Hematopoietic multipotent progenitor cell treated with erythropoietin and hydrocortisone succinate and interleukin-3 and kit ligand, for 8 days (in vitro differentiated cells): ENCODE results near the gene BAHCC1.

Experiments used
- DNase-seq: peaks from one replicate; pipeline ENCODE4 v3.0.0-alpha.2; 2015

BAHCC1 gene

DNA sequence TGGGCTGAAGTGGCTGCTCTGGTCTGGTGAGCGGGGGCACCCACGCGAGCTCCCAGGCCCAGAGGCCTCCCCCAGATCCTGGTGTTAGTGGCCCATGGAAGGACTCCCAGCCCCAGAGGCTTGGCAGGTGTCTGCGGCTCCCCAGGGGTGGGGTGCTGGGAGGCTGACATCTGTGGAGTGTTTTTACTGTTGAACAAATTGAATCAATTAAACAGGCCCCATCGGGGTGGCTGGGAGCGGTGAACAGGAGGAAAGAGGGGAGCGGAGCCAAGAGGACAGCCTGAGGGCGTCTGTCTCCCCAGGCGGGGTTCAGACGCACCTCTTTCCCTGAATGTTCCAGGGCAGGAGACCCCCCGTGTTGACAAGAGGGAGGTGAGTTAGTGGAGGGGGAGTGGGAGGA is 87.4 kb downstream of the BAHCC1 start:
- no peak for DNase-seq

DNA sequence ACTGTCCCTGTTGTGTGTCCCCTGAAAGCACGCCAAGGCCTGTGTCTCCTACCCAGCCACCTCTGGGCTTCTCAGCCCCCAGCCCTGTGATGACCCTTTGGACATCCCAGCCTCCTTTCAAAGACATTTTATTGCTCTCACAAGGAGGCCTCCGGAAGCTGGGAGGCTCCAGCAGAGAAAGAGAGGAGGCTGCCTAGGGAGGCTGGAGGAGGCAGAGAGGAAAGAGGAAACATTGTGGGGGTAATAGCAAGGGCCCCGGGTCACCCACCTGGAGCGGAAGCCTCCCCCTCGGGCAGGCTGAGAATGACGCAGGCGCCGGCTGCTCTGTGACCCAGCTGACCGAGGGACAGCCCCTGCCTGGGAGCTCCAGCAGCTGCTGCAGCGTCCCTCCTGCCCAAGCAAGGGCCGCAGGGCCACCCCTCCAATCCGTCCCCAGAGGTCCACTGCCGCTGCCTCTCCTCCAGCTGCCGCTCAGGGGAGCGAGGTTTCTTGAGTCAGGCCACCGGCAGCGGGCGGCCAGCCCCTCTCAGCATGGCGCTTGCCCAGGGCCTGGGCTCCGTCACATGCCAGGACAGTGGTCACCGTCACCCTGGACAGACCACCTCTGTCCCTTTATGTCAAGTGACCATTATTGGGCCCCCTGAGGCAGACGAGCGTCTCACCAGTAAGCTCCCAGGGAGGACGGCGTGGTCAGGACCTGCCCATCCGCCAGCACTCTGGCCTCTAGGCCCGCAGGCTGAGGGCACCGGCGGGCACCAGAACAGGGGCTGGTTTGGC is 88.0 kb downstream of the BAHCC1 start:
- DNase-seq = no peak

DNA sequence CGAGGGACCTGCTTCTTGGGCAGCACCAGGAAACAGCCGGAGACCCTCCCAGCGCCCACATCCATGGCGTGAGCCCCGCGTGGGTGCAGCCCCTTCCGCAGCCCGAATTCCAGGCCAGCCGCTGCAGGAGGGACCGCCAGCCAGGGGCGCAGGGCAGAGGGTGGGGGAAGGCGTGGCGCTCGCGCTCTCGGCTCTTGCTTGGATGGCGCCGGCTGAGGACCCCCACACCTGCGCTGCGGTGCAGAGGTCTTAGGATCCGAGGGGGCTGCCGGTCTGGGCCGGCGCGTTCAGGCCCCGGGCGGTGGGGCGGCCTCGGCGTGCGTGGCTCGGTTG is 88.6 kb downstream of the BAHCC1 start:
- DNase-seq = no peak

DNA sequence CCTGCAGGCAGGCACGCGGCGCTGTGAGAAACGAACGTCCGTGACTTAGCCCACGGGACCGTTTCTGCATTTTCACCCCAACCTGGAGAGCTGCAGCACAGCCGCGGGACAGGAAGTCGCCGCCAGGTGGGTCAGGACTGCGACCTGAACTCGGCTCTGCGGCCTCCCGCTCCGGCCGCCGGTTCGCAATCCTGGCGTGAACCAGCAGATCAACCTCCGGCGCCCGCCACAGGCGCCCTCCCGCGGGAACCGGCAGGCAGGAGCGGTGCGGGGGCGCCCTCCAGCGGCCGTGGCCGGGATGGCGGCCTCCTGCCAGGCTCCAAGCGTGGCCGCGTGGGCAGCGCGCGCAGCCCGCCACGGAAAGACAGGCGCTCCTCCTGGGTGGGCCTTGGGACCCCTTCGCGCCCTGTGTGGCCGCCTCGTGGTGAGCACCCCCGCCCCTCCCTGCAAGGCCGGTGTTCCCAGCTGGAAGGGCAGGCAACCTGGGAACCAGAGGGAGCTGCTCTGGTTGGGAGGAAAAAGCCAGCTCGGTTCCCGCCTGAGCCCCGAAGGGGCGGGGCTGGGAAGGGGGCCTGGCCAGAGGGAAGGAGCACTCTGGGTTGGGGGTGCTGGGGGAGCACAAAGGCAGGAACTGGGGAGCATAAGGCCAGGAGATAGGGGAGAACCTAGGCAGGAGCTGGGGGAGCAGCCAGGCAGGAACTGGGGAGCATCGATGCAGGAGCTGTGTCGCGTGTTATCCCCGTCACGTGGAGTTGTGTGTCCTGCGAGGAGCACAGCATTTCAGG is 89.1 kb downstream of the BAHCC1 start:
- DNase-seq = peak; percentile 76

DNA sequence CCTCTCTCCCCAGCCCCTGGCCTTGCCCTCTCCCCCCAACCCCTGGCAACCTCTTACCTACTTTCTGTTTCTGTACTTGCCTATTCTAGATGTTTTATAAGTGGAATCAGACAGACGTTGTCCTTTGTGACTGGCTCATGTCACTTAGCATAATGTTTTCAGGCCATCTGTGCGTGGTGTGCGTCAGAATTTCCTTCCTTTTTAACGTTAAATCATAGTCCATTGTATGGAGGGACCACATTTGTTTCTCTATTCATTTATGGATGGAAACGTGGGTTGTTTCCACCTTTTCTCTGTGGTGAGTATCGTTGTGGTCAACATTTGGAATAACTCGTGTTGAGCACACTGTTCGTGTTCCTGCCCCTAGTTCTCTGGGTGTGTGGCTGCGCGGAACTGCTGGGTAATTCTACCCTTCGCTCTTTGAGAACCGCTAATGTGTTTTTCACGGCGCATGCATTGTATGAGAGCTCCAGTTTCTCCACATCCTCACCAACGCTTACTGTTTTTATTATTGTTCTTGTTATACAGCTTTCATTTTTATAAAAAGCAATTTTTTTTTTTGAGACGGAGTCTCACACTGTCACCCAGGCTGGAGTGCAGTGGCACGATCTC is 91.0 kb downstream of the BAHCC1 start:
- no peak for DNase-seq

DNA sequence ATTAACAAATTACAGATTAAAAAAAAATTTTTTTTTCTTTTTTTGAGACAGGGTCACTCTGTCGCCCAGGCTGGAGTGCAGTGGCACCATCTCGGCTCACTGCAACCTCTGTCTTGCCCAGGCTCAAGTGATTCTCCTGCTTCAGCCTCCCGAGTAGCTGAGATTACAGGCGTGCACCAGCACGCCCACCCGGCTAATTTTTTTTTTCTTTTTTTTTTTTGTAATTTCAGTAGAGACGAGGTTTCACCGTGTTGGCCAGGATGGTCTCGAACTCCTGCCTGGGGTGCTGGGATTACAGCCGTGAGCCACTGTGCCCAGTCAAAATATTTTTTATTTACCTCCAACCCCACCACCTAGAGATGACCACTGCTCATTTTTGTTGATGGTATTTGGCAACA is 91.8 kb downstream of the BAHCC1 start:
- DNase-seq = no peak

DNA sequence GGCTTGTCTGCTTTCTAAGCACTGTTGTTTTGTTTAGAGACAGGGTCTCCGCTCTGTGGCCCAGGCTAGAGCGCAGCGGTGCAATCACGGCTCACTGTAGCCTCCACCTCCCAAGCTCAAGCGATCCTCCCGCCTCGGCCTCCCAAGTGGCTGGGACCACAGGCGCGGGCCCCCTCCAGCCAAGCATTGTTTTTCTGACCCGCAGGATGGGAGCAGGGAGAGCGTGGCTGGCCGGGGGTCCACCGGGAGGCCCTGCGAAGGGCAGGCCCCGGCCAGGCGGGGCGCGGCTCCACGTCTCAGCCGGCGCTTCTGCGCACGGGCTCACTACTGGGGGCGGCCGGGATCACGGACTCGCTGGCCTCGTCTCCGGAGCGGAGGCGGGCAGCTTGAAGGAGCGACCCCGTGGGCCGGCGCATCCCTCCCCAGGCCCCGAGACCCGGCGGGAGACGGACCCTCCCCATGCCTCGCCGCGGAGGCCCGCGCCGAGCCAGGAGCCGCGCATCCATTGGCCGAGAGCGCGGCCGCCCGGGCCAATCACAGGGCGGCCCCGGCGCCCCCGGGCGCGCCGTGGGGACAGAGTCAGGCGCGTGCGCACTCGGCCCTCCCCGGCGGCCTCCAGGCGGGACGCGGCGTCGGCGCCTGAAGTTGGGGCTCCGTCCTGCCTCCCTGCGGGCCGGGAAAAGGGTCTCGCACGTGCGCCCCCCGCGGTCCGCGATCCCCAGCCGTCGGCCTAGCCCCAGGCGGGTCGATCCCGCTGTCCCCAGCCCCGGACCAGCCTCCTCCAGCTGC is 92.4 kb downstream of the BAHCC1 start:
- peak; percentile 70 for DNase-seq

DNA sequence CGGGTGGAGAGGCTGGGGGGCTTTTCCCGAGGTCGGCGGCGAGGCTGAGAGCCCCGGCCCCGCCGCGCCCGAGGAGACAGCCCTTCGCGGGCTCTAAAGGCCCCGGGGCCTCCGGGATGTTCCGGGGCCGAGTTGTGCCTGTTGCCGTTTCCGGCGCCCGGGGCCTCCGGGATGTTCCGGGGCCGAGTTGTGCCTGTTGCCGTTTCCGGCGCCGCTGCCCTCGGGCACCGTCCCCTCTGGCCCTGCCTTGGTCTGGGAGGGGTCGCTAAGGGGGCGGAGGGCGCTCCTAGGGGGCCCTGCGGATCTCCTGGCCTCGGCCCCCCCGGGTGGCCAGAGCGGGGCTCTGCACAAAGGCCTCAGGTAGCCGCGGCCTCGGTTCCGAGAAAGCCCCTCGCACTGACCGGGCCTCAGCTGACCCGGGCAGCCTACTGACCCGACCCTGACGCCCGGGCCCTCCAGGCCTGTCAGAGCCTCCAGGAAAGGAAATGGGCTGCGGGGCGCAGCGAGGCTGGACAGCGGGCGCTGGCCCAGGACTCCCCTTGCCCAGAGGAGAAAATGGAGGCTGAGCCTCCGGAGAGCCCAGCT is 93.1 kb downstream of the BAHCC1 start:
- DNase-seq = no peak

DNA sequence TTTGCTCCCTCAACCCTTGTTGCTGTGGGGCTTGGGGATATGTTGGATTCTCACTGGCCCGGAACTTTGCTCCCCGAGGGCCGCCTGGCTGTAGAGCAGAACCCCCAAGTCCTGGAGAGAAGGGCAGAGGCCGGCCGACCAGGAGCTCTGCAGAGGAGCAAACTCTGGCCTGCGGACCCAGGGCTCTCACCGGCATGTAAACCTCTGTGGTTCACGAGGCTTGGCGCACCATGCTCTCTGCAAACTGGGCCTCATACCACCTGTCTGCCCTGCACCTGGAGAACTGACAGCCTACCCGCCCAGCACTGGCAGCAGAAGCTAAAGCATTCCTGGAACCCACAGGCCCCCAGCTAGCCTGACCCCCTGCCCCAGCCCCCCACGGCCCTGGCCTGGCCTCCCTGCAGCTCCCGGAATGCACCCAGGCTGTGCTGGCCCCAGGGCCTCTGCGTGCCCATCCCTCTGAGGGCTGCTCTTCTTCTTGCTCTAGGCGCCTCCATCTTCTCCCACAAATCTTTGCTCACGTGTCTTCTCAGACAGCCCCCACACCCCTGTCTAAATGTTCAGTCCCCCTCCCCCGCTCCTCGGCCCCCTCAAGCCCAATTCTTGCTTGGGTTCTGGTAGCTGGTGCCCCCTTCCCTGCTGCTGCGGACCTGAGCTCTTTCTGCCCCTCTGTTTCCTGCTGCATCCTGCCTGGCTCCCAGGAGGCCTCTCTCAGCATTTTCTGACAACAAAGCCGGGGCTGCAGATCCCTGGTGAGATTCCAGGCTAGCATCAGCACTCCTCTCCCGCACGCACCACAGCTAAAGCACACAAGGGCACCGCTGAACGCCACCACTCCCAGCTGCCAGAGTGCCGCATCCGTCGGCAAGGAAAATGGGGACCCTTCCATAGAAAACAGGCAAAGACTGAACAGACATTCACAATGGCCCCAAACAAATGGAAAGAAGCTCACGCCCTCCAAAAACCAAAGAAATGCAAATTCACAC is 94.0 kb downstream of the BAHCC1 start:
- no peak for DNase-seq

DNA sequence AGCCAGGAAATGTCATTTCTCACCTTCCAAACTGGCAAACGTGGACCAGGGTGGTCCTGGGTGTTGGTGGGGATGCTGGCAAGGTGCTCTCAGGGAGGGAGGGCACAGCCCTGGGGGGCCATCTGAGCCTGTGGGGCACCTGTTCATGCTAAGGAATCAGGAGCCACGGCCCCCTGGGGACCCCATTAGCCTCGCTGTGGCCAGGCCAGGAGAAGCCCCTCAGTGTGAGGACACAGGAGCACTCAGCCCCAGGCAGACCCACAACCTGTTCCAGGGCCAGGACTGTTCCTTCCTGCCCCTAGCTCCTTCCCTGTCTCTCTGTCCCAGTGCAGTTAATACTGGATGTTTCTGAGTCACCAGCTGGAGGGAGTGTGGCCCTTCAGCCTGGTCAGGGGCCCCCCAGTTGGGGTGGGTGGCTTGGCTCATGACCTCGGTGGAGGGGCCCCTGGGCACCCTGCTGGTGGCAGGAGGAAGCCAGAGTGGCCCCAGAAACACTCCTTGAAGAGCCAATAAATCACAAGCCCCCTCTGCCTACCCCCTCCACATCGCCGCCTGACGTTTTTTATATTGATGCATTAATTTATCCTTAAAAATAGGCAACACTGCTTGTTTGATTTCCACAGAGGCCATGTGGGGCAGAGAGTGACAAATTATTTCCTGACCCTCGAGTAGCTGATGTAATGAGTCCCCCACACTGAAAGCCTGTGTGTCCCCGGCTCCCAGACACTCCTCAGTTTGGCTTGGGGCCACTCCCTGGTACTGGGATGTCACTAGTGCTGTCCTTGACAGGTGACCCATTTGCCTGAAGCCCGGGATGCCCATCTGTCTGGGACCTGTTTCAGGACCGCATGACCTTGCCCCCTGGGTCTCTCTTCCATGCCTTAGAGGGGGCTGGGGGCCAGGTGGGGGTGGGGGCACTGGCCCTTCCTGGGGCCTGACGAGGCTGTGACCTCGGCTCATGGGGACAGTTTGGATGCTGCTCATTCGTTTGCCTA is 95.0 kb downstream of the BAHCC1 start:
- DNase-seq = no peak

DNA sequence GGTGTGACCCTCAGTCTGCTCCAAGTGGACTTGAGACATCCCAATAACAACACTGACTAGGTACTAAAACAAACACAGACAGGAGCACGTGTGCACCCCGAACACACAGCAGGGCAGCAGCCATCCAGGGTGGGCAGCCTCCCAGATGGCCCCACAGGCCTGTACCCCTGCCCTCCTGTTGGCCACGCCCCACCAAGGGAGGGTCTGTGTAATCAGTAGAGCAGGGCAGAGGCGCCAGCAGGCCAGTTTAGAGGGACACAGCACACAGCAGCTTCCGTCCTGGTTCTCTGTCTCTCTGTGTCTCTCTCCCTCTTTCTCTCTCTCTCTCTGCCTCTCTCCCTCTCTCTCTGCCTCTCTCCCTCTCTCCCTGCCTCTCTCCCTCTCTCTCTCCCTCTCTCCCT is 95.9 kb downstream of the BAHCC1 start:
- DNase-seq = peak; percentile 17

DNA sequence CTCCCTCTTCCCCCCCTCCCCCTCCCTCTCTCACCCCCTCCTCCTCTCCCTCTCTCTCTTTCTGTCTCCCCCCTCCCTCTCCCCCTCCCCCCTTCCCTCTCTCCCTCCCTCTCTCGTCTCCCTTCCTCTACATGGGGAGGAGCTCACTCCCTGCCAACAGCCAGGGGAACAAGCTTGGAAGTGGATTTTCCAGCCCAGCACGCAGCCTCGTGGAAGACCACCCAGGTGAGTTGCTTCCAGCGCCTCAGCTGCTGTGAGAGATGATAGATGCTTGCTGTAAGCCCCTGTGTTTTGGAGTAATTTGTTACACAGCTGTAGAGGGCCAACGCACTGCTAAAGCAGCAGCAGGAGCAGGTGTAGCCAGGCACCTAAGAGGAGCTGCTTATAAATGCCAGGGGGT is 96.5 kb downstream of the BAHCC1 start:
- DNase-seq = no peak

DNA sequence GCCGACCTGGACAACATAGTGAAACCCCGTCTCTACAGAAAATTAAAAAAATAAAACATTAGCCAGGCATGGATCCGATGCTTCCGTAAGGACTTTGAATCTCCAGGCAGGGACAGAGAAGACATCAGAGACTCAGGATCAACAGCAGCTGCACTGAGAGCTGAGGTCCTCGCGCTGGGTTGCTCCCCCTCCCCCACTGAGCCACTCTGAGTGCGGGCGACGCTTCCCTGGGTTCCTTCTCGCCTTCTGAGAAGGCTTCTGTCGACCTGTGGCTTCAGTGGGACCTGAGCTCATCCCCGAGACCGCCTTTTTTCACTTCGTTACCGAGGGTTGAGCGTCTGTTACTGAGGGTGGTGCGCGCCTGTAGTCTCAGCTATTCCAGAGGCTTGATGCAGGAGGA is 96.9 kb downstream of the BAHCC1 start:
- no peak for DNase-seq

DNA sequence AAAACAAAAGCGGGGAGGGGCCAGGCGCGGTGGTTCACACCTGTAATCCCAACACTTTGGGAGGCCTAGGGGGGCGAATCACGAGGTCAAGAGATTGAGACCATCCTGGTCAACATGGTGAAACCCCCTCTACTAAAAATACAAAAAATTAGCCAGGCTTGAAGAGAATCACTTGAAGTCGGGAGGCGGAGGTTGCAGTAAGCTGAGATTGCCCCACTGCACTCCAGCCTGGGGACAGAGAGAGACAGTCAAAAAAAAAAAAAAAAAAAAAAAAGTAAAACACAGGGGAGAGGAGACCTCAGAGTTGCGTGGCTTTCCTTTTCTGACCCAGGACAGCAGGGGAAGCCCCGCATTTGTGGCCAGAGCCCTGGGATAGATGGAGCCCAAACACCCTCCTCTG is 97.4 kb downstream of the BAHCC1 start:
- DNase-seq = no peak

DNA sequence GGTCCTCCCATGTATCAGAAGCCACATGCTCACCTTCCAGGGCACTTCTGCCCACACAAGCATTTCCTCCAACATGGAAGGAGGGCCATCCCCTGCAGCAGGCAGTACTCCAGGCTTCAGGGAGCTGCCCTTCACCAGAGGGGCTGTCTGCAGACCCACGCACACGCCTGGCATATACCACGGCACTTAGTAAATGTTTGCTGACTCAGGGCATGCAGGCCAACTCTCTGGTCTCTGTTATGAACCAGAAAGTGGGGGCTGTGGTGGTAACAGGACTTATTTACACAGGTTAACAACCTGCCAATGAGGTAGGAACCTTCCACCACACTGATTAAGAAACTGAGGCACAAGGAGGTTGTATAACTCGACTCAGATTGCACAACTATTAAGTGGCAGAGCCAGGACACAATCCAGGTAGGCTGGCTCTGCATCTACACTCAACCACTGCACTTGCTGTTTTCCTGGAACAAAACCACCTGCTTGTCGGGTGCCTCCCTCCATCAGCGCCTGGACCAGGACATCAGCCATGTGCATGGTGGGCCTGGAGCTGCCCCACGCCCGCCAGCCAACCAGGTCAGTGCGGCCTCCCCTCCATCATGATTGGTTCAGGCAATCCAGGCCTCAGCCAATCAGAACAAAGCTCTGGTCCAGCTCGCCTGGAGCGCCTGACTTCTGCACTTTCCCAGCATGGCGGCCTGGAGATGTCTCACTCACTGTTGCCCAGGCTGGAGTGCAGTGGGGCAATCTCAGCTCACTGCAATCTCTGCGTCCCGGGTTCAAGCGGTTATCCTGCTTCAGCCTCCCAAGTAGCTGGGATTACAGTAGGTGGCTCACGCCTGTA is 98.2 kb downstream of the BAHCC1 start:
- DNase-seq = no peak

DNA sequence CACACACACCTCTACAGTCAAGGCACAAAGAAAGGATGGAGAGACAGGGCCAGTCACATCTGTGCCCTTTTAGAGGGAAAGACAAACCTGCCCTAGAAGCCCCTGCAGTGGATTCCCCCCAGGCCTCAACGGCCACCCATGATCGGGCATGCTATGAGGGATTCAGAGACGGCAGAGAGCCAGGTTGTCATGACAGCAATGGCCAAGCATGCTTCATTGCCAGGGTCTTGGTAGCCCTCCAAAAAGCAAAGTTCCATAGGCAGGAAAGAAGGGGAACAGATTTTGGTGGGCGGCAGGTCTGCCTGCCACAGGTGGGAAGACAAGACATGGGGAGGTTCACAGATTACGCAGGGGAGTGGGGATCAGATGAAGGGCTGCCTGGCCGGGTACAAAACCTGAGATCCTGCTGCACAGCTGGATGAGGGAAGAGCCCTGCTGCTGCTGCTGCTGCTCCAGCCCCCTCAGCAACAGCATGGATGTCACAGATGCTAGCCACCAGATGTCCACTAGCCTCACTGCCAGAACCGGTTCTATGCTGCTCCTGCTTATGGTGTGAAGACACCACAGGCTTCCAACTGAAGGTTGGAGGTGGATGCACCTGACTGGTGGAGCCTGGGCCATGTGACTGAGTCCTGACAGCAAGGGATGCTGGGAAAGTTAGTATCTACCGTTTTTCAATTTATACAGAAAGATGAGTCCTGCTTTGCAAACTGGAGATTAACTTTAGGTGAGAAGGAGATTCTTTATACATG is 99.5 kb downstream of the BAHCC1 start:
- peak; percentile 9 for DNase-seq

DNA sequence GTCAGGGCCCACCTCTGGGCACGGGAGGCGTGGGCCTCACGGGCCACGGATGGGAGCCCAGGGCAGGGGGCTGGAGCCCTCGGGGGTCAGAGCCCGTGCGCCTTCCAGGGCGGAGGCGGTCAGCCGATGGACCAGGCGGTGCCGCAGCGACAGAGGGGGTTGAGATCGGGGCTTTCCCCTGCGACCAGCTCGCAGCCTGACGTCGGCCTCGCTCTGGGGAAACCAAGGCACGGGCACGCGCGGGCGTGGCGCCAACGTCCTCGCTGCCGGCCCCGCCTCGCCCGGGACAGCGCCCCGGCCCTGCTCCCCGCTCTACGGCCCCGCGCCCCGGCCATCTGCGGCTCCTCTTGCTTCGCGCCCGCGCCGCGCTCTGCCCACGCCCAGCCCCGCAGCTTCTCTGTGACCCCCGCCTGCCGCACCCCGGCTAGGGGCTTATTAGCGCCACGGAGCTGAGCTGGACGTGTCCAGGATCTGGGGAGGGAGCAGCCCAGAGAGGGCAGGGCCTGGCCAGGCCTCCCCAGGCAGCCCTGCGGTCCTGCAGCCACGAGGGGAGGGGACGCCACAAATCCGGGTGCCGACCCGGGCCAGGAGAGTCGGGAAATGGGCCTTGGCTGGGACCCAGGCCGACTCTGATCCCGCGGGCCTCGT is 103.8 kb downstream of the BAHCC1 start:
- DNase-seq = no peak

DNA sequence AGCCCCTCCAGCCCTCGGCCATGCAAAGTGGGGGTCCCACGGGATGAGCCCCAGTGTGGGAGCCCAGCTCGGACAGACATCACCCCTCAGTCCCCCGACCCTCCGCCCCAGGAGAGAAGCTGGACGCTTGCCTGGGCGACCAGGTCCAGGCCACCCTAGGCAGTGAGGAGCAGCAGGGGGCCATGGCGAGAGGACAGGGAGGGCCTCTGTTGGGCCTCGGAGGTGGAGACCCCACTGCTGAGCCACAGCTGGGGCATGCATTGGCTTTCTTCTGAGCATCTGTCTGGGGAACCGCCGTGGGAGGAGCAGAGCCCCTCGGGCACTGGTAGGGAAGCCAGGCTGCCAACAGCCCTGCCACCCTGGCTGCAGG is 104.3 kb downstream of the BAHCC1 start:
- DNase-seq = no peak
